Large intestine (tissue), 3 donors: ENCODE results near the gene AP4S1. TPM values are rescaled to one million over a fixed set of nuclear protein-coding genes. Genes with fewer than 3 reads are reported as not detected.
A peak's percentile ranks its signal among the peaks of the same experiment; 100 is the strongest.

Experiments used
- DNase-seq, 2 donors: peaks; one replicate each; pipeline versions ENCODE4 v3.0.0 to v3.0.0-alpha.2; 2013
- H3K27ac ChIP-seq: one replicate; pipeline ENCODE4 v1.5.1; 2013; ENCODE audit warnings: low read length
- H3K27me3 ChIP-seq: 2 replicates; pipeline ENCODE4 v1.6.1; 2013; ENCODE audit warnings: low read length; ENCODE audit not compliant: control insufficient read depth, insufficient read depth
- H3K36me3 ChIP-seq: 2 replicates; pipeline ENCODE4 v1.6.1; 2013; ENCODE audit warnings: low read length; ENCODE audit not compliant: control insufficient read depth, insufficient read depth
- H3K4me1 ChIP-seq: one replicate; pipeline ENCODE4 v1.6.1; 2013; ENCODE audit warnings: low read length; ENCODE audit not compliant: control insufficient read depth, insufficient read depth
- H3K4me3 ChIP-seq: one replicate; pipeline ENCODE4 v1.5.1; 2013; ENCODE audit warnings: low read length
- H3K9me3 ChIP-seq: one replicate; pipeline ENCODE4 v1.6.1; 2013; ENCODE audit warnings: mild to moderate bottlenecking, low read depth, low read length, moderate library complexity; ENCODE audit not compliant: control insufficient read depth
- WGBS: methylation state at CpG from one replicate; pipeline ENCODE4 v1.1.5; 2013; ENCODE audit warnings: low lambda C conversion rate; ENCODE audit not compliant: insufficient coverage; 5-methylcytosine and 5-hydroxymethylcytosine counted together
- polyA plus RNA-seq: library from polyadenylated mRNA; unstranded; fragments of 120-200 nt; gene quantifications from one replicate; pipeline ENCODE4 v1.2.1, GENCODE V29; 2013

Gene AP4S1
- polyA plus RNA-seq, 1 donor = 11.0 TPM

- no peaks in the 10 kb centered on the region for H3K27me3 ChIP-seq
- peak in 1 of 2 donors; percentile 13 for DNase-seq
- peaks cover 4% of the 10 kb centered on the region for H3K36me3 ChIP-seq
- WGBS = 3% methylated on average over 7 of the region's 11 CpGs
- no peaks in the 10 kb centered on the region for H3K4me1 ChIP-seq
- peak overlapping the region; percentile 98 for H3K27ac ChIP-seq
- peak overlapping the region; percentile 99 for H3K4me3 ChIP-seq
- no peaks in the 10 kb centered on the region for H3K9me3 ChIP-seq
Observed at GRCh38 chr14:31024577-31025366, 677 bp upstream of the AP4S1 start.

DNA sequence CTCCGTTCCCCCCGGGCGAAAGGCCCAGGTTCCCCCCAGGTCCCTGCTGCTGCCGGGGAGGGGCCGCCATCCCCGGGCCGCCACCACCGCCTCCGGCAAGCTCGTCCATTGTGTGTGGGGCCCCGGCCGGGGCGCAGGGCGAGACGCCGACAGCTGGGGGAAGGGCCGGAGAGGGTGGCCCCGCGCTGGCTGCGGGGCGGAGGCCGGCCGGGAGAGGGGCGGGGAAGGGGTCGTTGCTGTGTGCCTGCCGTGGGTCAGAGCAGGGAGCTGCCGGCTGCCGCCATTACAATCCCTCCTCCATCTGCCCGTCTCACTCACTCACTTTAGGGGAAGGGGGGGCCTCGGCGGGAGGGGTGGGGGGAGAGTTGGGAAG lies 614 bp downstream of the AP4S1 start, which contains the start of gene STRN3:
TSS of gene STRN3 (minus strand) at position 303 of the 373 bp plus-strand sequence. CDS start at position 109, 194 bp downstream.
- no peaks in the 10 kb centered on the region for H3K27me3 ChIP-seq
- no CpG with 5 or more reads among the region's 31 CpGs for WGBS
- DNase-seq = no peak
- H3K4me1 ChIP-seq = no peaks in the 10 kb centered on the region
- no peaks in the 10 kb centered on the region for H3K9me3 ChIP-seq
- H3K27ac ChIP-seq = peak within 1 kb of the TSS; percentile 98
- H3K4me3 ChIP-seq = peak within 1 kb of the TSS; percentile 99
- H3K36me3 ChIP-seq = peaks cover 1% of the 10 kb centered on the region

GRCh38 chr14:31026450-31027235 lies 1.2 kb downstream of the AP4S1 start:
- Histone ChIP-seq H3K27ac (peak overlapping the region; percentile 98), H3K4me1 (no peaks in the 10 kb centered on the region), H3K4me3 (peak overlapping the region; percentile 99), H3K9me3 (no peaks in the 10 kb centered on the region), H3K27me3 (no peaks in the 10 kb centered on the region), H3K36me3 (no peaks in the 10 kb centered on the region)
- WGBS = 0% methylated on average over 1 of the region's 48 CpGs
- DNase-seq = peak; percentile 97 to 98

DNA sequence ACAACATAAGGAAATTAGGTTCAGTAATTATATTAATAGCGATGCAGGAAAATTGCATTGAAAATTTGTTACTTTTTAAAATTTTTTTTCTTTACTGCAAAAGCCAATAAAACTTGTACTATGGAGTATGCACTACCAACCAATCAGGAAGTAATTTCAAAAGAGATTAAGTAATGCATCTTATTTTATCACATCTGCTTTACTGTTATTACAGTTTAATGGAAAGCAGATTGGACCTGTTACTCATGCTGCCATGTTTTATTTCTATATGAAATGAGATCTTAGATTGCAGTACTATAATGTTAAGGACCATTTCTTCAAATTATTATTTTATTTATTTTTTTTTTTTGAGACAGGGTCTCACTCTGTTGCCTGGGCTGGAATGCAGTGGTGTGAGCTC lies 2.4 kb downstream of the AP4S1 start:
- 100% methylated on average over 1 of the region's 1 CpG for WGBS
- Histone ChIP-seq H3K4me3 (peak overlapping the region; percentile 99), H3K4me1 (peaks cover under 1% of the 10 kb centered on the region), H3K9me3 (no peaks in the 10 kb centered on the region), H3K36me3 (no peaks in the 10 kb centered on the region), H3K27me3 (no peaks in the 10 kb centered on the region), H3K27ac (peak overlapping the region; percentile 98)
- DNase-seq = no peak

DNA sequence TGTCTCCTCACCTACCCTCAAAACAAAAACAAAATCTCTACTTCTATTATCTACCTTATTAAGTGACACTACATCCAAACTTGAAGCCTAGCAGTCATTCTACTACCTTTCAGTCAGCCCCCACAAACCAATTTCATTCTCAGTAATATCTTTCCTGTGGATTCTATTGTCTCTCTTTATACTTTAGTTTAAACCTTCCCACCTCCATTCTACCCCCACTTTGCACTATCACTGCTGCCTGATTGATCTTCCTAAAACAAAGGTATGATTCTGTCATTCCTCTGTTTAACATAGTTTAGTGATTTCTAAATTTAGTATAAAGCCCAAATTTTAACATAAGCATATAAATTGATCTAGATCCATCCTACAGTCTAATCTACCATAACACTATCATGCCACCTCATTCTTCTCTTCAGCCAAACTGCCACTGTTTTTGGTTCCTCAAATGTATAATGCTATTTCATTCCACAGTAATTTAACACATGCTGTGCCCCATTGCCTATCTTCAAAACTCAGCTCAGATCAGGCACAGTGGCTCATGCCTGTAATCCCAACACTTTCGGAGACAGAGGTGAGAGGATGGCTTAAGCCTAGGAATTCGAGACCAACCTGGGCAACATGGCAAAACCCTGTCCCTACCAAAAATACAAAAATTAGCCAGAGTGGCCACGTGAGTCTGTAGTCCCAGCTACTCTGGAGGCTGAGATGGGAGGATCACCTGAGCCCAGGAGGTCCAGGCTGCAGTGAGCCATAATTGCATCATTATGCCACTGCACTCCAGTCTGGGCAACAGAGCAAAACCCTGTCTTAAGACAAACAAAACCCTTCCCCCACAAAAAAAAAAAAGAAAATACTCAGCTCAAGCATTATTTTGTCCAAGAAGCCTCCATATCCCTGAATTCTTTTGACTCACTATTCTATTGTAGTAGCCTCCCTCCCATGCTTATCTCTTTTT lies 3.8 kb downstream of the AP4S1 start:
- DNase-seq = no peak
- WGBS = 100% methylated on average over 1 of the region's 3 CpGs
- Histone ChIP-seq H3K36me3 (no peaks in the 10 kb centered on the region), H3K4me3 (no peak overlapping the region), H3K4me1 (peaks cover 10% of the 10 kb centered on the region), H3K9me3 (no peaks in the 10 kb centered on the region), H3K27me3 (no peaks in the 10 kb centered on the region), H3K27ac (no peak overlapping the region)

DNA sequence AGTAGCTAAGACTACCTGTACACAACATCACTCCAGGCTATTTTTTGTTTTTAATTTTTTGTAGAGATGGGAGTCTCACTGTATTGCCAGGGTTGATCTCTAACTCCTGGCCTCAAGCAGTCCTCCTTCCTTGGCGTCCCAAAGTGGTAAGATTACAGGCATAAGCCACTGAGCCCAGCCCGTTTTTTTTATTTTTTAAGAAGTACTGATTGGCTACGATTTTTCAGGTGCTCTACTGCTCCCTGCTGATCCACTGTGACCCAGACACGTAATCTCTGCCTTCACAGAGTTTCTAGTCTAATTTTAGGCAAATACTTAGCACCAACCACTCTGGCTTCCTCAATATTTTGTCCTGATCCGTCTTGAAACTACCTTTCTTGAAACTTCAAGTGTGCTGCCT lies 5.0 kb downstream of the AP4S1 start:
- no peak for DNase-seq
- H3K36me3 ChIP-seq = no peaks in the 10 kb centered on the region
- H3K27me3 ChIP-seq = no peaks in the 10 kb centered on the region
- no peak overlapping the region for H3K27ac ChIP-seq
- H3K4me1 ChIP-seq = peaks cover 10% of the 10 kb centered on the region
- no CpG with 5 or more reads among the region's 5 CpGs for WGBS
- no peaks in the 10 kb centered on the region for H3K9me3 ChIP-seq
- no peak overlapping the region for H3K4me3 ChIP-seq

GRCh38 chr14:31036552-31036951 lies 11.1 kb downstream of the AP4S1 start:
- no peak overlapping the region for H3K27ac ChIP-seq
- H3K4me3 ChIP-seq = no peak overlapping the region
- H3K4me1 ChIP-seq = peaks cover 10% of the 10 kb centered on the region
- no CpG with 5 or more reads among the region's 4 CpGs for WGBS
- H3K27me3 ChIP-seq = no peaks in the 10 kb centered on the region
- H3K9me3 ChIP-seq = no peaks in the 10 kb centered on the region
- no peak for DNase-seq
- H3K36me3 ChIP-seq = no peaks in the 10 kb centered on the region

- no peak overlapping the region for H3K4me3 ChIP-seq
- peak in 1 of 2 donors; percentile 33 for DNase-seq
- no peaks in the 10 kb centered on the region for H3K36me3 ChIP-seq
- no CpG with 5 or more reads among the region's 1 CpG for WGBS
- peaks cover 10% of the 10 kb centered on the region for H3K4me1 ChIP-seq
- peak overlapping the region; percentile 10 for H3K27ac ChIP-seq
- no peaks in the 10 kb centered on the region for H3K27me3 ChIP-seq
- no peaks in the 10 kb centered on the region for H3K9me3 ChIP-seq
Observed at GRCh38 chr14:31037709-31038221, 12.3 kb downstream of the AP4S1 start.

DNA sequence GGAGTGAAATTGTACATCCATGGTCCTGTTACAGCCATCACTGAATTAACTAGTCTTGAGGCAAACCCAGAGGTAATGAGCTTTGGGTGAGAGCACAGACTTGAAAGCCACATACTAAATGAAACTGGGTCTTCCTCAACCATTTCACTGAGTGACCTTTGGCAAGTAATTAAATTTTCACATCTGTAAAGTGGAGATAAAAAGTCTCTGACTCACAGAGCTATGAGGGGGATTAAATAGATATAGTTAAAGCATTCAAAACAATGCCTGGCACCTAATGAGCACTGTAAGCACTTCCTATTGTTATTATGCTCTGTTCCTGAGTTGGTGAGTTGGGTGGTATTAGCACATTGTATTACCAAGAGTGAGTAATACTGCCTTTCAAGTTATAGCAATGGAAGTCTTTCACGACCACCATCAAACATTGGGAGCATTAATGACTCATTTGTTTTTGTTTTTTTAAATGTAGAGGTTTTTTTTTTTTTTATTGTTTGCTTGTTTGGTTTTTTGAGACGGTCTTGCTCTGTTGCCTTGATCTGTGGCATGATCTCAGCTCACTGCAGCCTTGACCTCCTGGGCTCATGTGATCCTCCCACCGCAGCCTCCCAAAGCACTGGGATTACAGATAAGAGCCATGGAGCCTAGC lies 13.2 kb downstream of the AP4S1 start:
- DNase-seq = peak; percentile 35 to 60
- Histone ChIP-seq H3K9me3 (no peaks in the 10 kb centered on the region), H3K27ac (peak overlapping the region; percentile 44), H3K4me1 (peaks cover 2% of the 10 kb centered on the region), H3K27me3 (no peaks in the 10 kb centered on the region), H3K4me3 (no peak overlapping the region), H3K36me3 (no peaks in the 10 kb centered on the region)
- WGBS = no CpG with 5 or more reads among the region's 3 CpGs
